Body of pancreas (tissue), 4 donors: ENCODE results near the gene TMEM50B. TPM values are rescaled to one million over a fixed set of nuclear protein-coding genes. Genes with fewer than 3 reads are reported as not detected.
"Not testable (repeated sequence)": the region's sequence is repeated elsewhere in the genome, so short reads cannot be mapped to it uniquely, and the experiment has no call there.

Source experiments
- ATAC-seq: fragments of 150-250 bp; one replicate; pipeline ENCODE4 v1.9.1; 2016
- DNase-seq, 4 donors: peaks; one replicate each; pipeline ENCODE4 v3.0.0-alpha.2; 2019
- H3K27ac ChIP-seq, 4 donors: fragments of 200-600 bp; sonication (generic); 1 replicate in 3 of 4; 2 replicates in 1 of 4; pipeline versions ENCODE4 v1.5.1 to v1.6.1; 2016 to 2019; ENCODE audit warnings: mild to moderate bottlenecking in 1 of 4, mixed read lengths in 1 of 4, moderate library complexity in 1 of 4
- H3K27me3 ChIP-seq, 2 donors: fragments of 200-600 bp; sonication (generic); one replicate each; pipeline ENCODE4 v1.6.0; 2016; ENCODE audit warnings: mild to moderate bottlenecking in 1 of 2
- H3K36me3 ChIP-seq, 2 donors: fragments of 200-600 bp; sonication (generic); replicated peaks in 1 of 2; 2 replicates each; pipeline ENCODE4 v1.5.1; 2016; ENCODE audit warnings: low read depth in 2 of 2; ENCODE audit not compliant: insufficient read depth in 1 of 2
- H3K4me1 ChIP-seq: fragments of 200-600 bp; sonication (generic); one replicate; pipeline ENCODE4 v1.6.0; 2016
- H3K4me3 ChIP-seq, 2 donors: fragments of 200-600 bp; sonication (generic); 1 replicate in 1 of 2; 2 replicates in 1 of 2; pipeline ENCODE4 v1.5.1; 2016 to 2019
- H3K9me3 ChIP-seq, 3 donors: fragments of 200-600 bp; sonication (generic); 1 replicate in 2 of 3; 2 replicates in 1 of 3; pipeline ENCODE4 v1.5.1; 2016
- CTCF ChIP-seq, 7 experiments: fragments of 450-650 bp in 4 of 7; fragments of 200-600 bp in 3 of 7; sonication (generic) in 3 of 7; IDR thresholded peaks; one replicate each; pipeline ENCODE4 v1.5.1; 2016 to 2019; ENCODE audit warnings: antibody characterized with exemption in 7 of 7
- POLR2A ChIP-seq, 3 donors: fragments of 450-650 bp; IDR thresholded peaks; one replicate each; pipeline ENCODE4 v1.6.1; 2016; ENCODE audit warnings: antibody characterized with exemption in 3 of 3, mild to moderate bottlenecking in 2 of 3
- WGBS, 2 donors: methylation state at CpG; one replicate each; pipeline ENCODE4 v1.1.5; 2017; 5-methylcytosine and 5-hydroxymethylcytosine counted together
- intact Hi-C: fragments of 100-400 bp; cut with DNase I; formaldehyde crosslinking; loops from one replicate; pipeline ENCODE4 v1.15.1; 2023
- total RNA-seq, 2 donors: library from RNA; depleted of rRNA; stranded (reverse); fragments of >200 nt; gene quantifications; one replicate each; pipeline ENCODE4 v1.1.0, GENCODE V29; 2016

The TMEM50B gene
- total RNA-seq, 2 donors from 2014 or later = 49.8 to 50.4 TPM

- TF ChIP-seq CTCF (IDR thresholded peaks at IDR 0.05) = no peak
- no peak for TF ChIP-seq POLR2A (IDR thresholded peaks at IDR 0.05)
- Histone ChIP-seq H3K36me3 (no peaks in the 10 kb centered on the region), H3K27me3 (no peaks in the 10 kb centered on the region), H3K4me1 (peaks cover 35% of the 10 kb centered on the region), H3K27ac (peak overlapping the region; percentile 28 to 76 (median 53)), H3K9me3 (no peaks in the 10 kb centered on the region), H3K4me3 (no peak overlapping the region)
- DNase-seq (peak in 1 of 4 donors; percentile 25), ATAC-seq (peak; percentile 39)
- intact Hi-C loops = no loop called here
- 23 to 33% methylated on average over 9 of the region's 9 CpGs for WGBS, 2 donors
Measured at GRCh38 chr21:33412832-33413519, 66.8 kb downstream of the TMEM50B start.

- DNase-seq, H3K9me3 ChIP-seq, H3K4me3 ChIP-seq, H3K36me3 ChIP-seq, ATAC-seq, intact Hi-C loops, H3K27me3 ChIP-seq: not testable (repeated sequence)
- Histone ChIP-seq H3K27ac (peak overlapping the region in 3 of 4 donors; percentile 52 to 76 (median 54)), H3K4me1 (peaks cover 33% of the 10 kb centered on the region)
- WGBS, 2 donors = 83 to 84% methylated on average over 12 of the region's 12 CpGs
Measured at GRCh38 chr21:33412439-33412831, 67.3 kb downstream of the TMEM50B start.

GRCh38 chr21:33411949-33412430 is 67.8 kb downstream of the TMEM50B start:
- peak; percentile 56 for ATAC-seq

GRCh38 chr21:33406493-33406892 is 73.3 kb downstream of the TMEM50B start:
- Histone ChIP-seq H3K4me3 (no peak overlapping the region), H3K4me1 (peaks cover 29% of the 10 kb centered on the region), H3K27ac (no peak overlapping the region)

More at GRCh38 chr21:33411949-33412430, 67.8 kb downstream of the TMEM50B start:
- intact Hi-C loops = no loop called here
- no peaks in the 10 kb centered on the region for H3K27me3 ChIP-seq
- peak overlapping the region in 3 of 4 donors; percentile 52 to 76 (median 54) for H3K27ac ChIP-seq
- DNase-seq = peak in 2 of 4 donors; percentile 38 to 52
- no peaks in the 10 kb centered on the region for H3K9me3 ChIP-seq
- TF ChIP-seq POLR2A (IDR thresholded peaks at IDR 0.05) (no peak), CTCF (IDR thresholded peaks at IDR 0.05) (no peak)
- WGBS, 2 donors = 58 to 60% methylated on average over 8 of the region's 8 CpGs
- H3K4me1 ChIP-seq = peaks cover 29% of the 10 kb centered on the region
- H3K4me3 ChIP-seq = no peak overlapping the region
- no peaks in the 10 kb centered on the region for H3K36me3 ChIP-seq

More at GRCh38 chr21:33406493-33406892, 73.3 kb downstream of the TMEM50B start:
- ATAC-seq (no peak), DNase-seq (no peak)
- TF ChIP-seq POLR2A (IDR thresholded peaks at IDR 0.05) (no peak), CTCF (IDR thresholded peaks at IDR 0.05) (no peak)
- Histone ChIP-seq H3K9me3 (no peaks in the 10 kb centered on the region), H3K36me3 (no peaks in the 10 kb centered on the region), H3K27me3 (no peaks in the 10 kb centered on the region)
- intact Hi-C loops = no loop called here
- WGBS, 2 donors = 67 to 74% methylated on average over 5 of the region's 5 CpGs
